Skeletal muscle cell (primary cell): ENCODE results near the gene CTSS.
A peak's percentile ranks its signal among the peaks of the same experiment; 100 is the strongest.
"Not testable (repeated sequence)": the region's sequence is repeated elsewhere in the genome, so short reads cannot be mapped to it uniquely, and the experiment has no call there.

ENCODE experiments used
- DNase-seq: peaks from one replicate; pipeline ENCODE4 v3.0.0-alpha.2; 2010; ENCODE audit warnings: low read depth
- H3K4me3 ChIP-seq: 2 replicates; pipeline ENCODE4 v1.5.1; 2011; ENCODE audit warnings: low read depth, mild to moderate bottlenecking, control low read depth, low read length, moderate library complexity

Gene CTSS

GRCh38 chr1:150777544-150777943 is 12.0 kb upstream of the CTSS start:
- DNase-seq = no peak
- H3K4me3 ChIP-seq = no peak overlapping the region

- DNase-seq, H3K4me3 ChIP-seq: not testable (repeated sequence)
These were observed 10.4 kb upstream of the CTSS start for GRCh38 chr1:150775931-150776505.

- no peak overlapping the region for H3K4me3 ChIP-seq
- no peak for DNase-seq
These were observed 9.7 kb upstream of the CTSS start for GRCh38 chr1:150775276-150775675.

GRCh38 chr1:150772326-150772725 is 6.7 kb upstream of the CTSS start:
- DNase-seq = no peak
- no peak overlapping the region for H3K4me3 ChIP-seq

DNA sequence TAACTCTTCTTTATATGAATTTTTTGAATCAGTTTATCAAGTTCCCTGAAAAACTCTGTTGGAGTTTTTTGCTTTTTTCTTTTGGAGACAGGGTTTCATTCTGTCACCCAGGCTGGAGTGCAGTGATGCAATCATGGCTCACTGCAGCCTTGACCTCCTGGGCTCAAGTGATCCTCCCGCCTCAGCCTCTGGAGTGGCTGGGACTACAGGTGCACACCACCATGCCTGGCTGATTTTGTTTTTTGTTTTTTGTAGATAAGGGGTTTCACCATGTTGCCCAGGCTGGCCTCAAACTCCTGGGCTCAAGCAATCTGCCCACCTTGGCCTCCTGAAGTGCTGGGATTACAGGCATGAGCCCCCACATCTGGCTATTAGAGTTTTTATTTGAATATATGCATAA is 2.1 kb upstream of the CTSS start:
- DNase-seq, H3K4me3 ChIP-seq: not testable (repeated sequence)

GRCh38 chr1:150765977-150766301 is 361 bp upstream of the CTSS start:
- H3K4me3 ChIP-seq, DNase-seq: not testable (repeated sequence)

DNA sequence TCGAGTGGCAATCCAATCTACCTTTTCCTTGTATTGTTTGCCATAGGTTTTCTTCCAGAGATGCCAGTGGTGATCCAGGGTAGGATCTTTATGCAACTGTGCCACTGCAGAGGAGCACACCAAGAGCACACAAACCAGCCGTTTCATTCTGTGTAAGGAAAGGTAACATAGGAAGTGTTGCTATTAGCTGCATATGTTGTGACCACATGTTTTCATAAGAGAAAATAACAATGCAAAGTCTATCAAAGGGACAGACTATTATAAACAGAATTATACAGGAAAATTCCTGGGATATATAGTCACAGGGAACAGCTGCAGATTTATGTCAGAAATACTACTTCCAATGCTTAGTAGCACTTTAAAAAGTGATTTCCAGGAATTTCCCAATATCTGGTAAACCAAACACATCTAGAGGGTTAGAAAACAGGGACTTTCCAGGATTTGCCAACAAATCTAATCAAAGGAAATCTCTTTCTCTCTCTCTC is 919 bp downstream of the CTSS start:
- peak; percentile 50 for DNase-seq
- no peak overlapping the region for H3K4me3 ChIP-seq

DNA sequence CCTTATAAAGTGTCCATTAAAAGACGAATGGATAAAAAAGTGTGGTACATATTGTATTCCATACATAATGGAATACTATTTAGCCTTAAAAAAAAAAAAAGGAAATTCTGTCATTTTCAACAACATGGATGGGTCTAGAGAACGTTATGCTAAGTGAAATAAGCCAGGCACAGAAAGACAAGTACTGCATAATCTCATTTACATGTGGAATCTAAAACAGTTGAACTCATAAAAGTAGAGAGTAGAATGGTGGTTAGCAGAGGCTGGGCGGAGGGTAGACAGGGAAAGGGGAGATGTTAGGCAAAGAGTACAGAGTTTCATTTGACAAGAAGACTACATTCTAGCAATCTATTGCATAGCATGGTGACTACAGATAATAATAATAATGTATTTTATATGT is 2.6 kb downstream of the CTSS start:
- DNase-seq = no peak
- no peak overlapping the region for H3K4me3 ChIP-seq

DNA sequence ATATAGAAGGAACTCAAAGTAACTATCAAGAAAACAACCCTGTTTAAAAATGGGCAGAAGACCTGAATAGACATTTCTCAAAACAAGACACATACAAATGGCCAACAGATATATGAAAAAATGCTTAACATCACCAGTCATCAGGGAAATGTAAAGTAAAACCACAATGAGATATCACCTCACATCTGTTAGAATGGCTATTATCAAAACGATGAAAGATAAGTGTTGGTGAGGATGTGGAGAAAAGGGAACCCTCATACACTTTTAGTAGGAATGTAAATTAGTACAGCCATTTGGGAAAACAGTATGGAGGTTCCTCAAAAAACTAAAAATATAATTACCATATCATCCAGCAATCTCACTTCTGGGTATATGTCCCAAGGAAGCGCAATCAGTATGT is 3.0 kb downstream of the CTSS start:
- no peak overlapping the region for H3K4me3 ChIP-seq
- DNase-seq = no peak

DNA sequence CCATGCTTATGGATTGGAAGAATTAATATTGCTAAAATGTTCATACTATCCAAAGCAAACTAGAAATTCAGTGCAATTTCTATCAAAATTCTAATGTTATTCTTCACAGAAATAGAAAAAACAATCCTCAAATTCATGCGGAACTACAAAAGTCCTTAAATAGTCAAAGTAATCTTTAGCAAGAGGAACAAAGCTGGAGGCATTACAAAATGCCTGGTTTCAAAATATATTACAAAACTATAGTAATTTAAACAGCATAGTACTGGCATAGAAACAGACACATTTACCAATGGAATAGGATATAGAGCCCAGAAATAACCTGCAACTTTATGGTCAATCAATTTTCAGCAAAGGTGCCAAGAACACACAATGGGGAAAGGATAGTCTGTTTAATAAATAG is 3.8 kb downstream of the CTSS start:
- DNase-seq = no peak
- H3K4me3 ChIP-seq = no peak overlapping the region

- no peak overlapping the region for H3K4me3 ChIP-seq
- no peak for DNase-seq
These were observed 5.6 kb downstream of the CTSS start for GRCh38 chr1:150760013-150760412.

- no peak overlapping the region for H3K4me3 ChIP-seq
- no peak for DNase-seq
These were observed 12.2 kb downstream of the CTSS start for GRCh38 chr1:150753416-150753815.

DNA sequence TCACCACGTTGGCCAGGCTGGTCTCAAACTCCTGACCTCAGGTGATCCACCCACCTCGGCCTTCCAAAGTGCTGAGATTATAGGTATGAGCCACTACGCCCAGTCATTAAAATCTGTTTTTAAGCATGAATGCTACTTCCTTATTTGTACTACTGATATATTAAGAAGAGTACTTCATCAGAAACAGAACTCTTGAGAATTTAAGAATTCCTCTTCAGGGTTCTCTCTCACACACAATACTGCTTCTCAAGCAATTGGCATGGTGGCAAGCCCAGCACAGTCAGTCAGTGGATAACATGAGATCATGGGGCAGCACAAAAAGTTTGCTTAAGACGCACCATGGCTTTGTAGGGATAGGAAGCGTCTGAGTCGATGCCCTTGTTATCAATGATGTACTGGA is 14.1 kb downstream of the CTSS start:
- H3K4me3 ChIP-seq = no peak overlapping the region
- no peak for DNase-seq

- no peak for DNase-seq
- H3K4me3 ChIP-seq = no peak overlapping the region
These were observed 15.8 kb downstream of the CTSS start for GRCh38 chr1:150749720-150750311.

- DNase-seq = no peak
- no peak overlapping the region for H3K4me3 ChIP-seq
These were observed 16.5 kb downstream of the CTSS start for GRCh38 chr1:150748878-150749719.

DNA sequence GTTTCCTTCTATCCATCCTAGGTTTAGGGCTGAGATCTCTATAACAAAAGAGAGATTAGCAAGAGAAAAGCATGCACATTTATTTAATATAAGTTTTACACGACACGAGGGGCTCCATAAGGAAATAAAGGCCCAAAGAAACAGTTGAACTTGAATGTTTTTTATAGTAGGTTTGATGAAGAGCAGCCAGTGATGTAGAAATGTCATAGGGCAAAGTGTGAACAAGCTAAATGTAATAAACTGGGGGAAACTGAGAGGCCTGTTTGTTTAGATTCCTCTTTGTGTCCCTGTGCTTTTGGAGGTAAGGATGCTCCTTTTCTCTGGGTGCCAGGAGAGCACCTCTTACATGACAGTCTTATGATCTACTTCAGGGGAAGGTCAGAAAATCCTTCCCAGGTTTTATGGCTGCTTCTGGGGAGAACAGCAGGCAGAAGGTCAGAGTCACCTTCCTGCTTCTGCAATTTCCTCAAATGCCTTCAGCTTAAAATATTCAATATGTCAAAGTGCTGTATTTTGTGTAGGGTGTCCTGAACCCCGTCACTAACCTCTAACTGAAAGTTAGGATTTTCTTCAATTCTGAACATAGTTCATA is 35.4 kb downstream of the CTSS start:
- no peak overlapping the region for H3K4me3 ChIP-seq
- DNase-seq = no peak

DNA sequence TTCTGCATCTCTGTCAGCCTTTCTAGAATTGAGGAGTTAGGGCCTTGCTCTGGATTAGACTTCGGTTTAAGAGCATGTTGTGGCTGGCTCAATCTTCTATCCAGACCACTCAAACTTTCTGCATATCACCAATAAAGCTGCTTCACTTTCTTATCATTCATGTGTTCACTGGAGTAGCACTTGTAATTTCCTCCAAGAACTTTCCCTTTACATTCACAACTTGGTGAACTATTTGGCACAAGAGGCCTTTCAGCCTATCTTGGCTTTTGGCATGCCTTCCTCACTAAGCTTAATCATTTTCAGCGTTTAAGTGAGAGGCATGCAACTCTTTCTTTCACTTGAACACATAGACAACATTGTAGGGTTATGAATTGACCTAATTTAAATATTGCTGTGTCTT is 41.2 kb downstream of the CTSS start:
- no peak overlapping the region for H3K4me3 ChIP-seq

DNA sequence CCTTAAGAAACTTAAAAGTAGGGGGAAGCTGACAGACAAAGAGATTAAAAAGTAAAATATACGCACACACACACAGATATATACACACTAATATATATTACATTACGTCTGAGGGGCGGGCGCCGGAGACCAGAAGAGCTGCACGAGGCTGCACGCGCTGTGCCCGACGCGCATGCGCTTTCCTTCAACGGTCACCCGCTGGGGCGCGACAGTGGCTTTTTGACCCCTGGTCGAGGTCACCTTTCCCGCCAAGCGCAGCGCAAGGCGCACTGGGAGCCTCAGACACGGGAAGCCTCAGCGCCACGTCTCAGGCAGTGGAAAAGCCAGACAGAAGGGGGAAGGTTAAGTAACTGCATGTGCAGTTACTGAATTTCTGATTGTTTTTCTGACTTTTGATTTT is 44.9 kb downstream of the CTSS start, which contains the start of gene HORMAD1:
Gene HORMAD1, minus strand, starts transcription at position 193 of the 400 bp plus-strand sequence. CDS start 1,390 bp downstream, outside the sequence.
- no peak for DNase-seq
- H3K4me3 ChIP-seq = no peak within 1 kb of the TSS

More for the DNA sequence above, 41.2 kb downstream of the CTSS start:
- DNase-seq = no peak

GRCh38 chr1:150720098-150720497 is 45.5 kb downstream of the CTSS start:
- no peak for DNase-seq
- no peak overlapping the region for H3K4me3 ChIP-seq

GRCh38 chr1:150718225-150718891 is 47.2 kb downstream of the CTSS start:
- DNase-seq = no peak
- no peak overlapping the region for H3K4me3 ChIP-seq
